Measurements from ENCODE around the gene ZNF511.

ZNF511 gene

DNA sequence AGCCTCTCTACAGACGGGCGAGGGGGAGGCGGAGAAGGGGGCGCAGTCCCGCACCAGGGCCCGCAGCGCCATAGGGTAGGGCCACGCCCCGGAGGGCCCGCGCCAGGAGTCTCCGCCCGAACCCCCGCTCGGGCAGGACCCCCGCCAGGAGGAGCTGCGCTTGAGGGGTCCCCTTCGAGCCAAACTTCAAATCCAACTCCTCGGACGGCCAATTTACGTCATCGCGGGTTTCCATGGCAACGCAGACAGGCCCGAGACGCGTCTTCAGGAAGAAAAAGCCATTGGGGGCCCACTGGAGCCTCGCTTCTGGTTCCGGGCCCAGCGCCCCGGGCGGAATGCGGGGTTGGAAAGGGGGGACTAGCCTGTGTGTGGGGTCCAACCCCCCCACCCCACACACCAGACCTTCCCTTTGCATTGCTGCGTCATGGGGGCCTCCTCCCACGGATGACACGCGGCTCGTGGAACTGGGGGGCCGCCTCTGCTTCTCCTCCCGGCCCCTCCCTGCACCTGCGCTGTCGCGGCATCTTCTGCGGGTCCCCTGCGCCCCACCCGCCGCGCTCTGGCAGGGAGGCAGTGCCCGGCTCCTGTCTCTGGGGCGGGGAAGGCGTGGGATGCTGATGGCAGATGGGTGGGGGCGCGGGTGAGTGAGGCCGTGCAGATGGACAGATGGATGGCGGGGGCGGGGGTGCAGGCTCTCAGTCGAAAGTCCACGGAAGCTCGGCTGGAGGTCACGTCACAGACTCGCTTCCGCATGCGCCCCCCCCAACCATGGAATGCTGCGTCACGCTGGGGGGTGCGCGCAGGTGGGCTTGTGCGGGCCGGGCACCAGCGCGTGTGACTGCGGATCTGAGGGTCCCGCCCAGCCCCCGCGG lies 26.8 kb downstream of the ZNF511 start (continued):
- TF ChIP-seq, protein P1, sequence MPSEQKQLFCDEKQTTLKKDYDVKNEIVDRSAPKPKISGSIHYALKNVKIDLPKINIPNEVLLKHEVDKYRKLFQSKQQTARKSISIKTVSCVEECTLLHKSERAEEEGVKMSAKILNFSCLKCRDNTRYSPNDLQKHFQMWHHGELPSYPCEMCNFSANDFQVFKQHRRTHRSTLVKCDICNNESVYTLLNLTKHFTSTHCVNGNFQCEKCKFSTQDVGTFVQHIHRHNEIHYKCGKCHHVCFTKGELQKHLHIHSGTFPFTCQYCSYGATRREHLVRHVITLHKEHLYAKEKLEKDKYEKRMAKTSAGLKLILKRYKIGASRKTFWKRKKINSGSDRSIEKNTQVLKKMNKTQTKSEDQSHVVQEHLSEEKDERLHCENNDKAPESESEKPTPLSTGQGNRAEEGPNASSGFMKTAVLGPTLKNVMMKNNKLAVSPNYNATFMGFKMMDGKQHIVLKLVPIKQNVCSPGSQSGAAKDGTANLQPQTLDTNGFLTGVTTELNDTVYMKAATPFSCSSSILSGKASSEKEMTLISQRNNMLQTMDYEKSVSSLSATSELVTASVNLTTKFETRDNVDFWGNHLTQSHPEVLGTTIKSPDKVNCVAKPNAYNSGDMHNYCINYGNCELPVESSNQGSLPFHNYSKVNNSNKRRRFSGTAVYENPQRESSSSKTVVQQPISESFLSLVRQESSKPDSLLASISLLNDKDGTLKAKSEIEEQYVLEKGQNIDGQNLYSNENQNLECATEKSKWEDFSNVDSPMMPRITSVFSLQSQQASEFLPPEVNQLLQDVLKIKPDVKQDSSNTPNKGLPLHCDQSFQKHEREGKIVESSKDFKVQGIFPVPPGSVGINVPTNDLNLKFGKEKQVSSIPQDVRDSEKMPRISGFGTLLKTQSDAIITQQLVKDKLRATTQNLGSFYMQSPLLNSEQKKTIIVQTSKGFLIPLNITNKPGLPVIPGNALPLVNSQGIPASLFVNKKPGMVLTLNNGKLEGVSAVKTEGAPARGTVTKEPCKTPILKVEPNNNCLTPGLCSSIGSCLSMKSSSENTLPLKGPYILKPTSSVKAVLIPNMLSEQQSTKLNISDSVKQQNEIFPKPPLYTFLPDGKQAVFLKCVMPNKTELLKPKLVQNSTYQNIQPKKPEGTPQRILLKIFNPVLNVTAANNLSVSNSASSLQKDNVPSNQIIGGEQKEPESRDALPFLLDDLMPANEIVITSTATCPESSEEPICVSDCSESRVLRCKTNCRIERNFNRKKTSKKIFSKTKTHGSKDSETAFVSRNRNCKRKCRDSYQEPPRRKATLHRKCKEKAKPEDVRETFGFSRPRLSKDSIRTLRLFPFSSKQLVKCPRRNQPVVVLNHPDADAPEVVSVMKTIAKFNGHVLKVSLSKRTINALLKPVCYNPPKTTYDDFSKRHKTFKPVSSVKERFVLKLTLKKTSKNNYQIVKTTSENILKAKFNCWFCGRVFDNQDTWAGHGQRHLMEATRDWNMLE (tag by site-specific recombination; conservative IDR thresholded peaks at IDR 0.05; ENCODE audit: low read depth) = 0 out of 2 replicates have a peak, but pooled peaks have one; percentile 29
- TF ChIP-seq, protein P2, sequence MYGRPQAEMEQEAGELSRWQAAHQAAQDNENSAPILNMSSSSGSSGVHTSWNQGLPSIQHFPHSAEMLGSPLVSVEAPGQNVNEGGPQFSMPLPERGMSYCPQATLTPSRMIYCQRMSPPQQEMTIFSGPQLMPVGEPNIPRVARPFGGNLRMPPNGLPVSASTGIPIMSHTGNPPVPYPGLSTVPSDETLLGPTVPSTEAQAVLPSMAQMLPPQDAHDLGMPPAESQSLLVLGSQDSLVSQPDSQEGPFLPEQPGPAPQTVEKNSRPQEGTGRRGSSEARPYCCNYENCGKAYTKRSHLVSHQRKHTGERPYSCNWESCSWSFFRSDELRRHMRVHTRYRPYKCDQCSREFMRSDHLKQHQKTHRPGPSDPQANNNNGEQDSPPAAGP (tag by site-specific recombination; IDR thresholded peaks at IDR 0.05) = peak; percentile 57; the same call in 1 of the 2 replicates

DNA sequence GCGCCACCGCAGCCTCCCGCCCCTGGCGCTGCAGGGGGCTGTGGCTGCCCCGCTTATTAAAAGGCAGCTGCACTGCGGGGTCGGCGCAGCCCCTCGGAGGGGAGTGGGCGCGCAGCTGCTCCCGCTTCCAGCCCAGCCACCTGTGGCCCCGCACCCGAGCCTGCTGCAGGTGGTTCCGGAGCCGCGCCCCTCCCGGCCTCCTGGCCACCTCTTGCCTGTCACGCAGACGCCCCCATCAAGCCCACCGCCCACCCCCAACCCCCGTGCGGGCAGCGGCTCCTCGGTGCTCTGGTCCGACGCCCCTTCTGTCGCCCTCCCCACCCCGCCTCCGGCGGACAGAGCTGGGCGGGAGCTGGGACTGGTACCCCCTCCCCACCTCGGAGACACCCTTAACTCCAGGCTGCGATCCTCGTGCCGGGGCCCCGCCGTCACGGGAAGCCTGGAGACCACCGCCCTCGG lies 27.4 kb downstream of the ZNF511 start:
- ChIA-PET CTCF (interaction anchor here (1.0 kb wide), 1 partner anchor 40 kb away, joined by 3 read pairs; no protein-coding TSS in a partner anchor), POLR2A (no interaction called here)
- no peaks in the 10 kb centered on the region for H3K9me3 ChIP-seq (ENCODE audit: control insufficient read depth, insufficient read depth, low read depth, low read length)
- H3K27ac ChIP-seq (ENCODE audit: extremely low read depth, low read depth, low read length) = no peak overlapping the region
- no peak overlapping the region for H3K4me3 ChIP-seq (ENCODE audit: low read depth, low read length)
- TF ChIP-seq ZNF777 (tag by site-specific recombination; IDR thresholded peaks at IDR 0.05; ENCODE audit: borderline replicate concordance) (0 out of 2 replicates have a peak, but pooled peaks have one; percentile 24), ZBTB7A (tag by site-specific recombination; IDR thresholded peaks at IDR 0.05; ENCODE audit: low read depth) (no peak), ZNF138 (tag by site-specific recombination; IDR thresholded peaks at IDR 0.05; ENCODE audit: borderline replicate concordance) (no peak), ZSCAN16 (tag by site-specific recombination; IDR thresholded peaks at IDR 0.05) (no peak), SCRT2 (tag by site-specific recombination; IDR thresholded peaks at IDR 0.05) (peak; percentile 93)
- TF ChIP-seq, protein P3, sequence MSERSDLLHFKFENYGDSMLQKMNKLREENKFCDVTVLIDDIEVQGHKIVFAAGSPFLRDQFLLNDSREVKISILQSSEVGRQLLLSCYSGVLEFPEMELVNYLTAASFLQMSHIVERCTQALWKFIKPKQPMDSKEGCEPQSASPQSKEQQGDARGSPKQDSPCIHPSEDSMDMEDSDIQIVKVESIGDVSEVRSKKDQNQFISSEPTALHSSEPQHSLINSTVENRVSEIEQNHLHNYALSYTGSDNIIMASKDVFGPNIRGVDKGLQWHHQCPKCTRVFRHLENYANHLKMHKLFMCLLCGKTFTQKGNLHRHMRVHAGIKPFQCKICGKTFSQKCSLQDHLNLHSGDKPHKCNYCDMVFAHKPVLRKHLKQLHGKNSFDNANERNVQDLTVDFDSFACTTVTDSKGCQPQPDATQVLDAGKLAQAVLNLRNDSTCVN (tag by site-specific recombination; optimal IDR thresholded peaks at IDR 0.05) = peak; percentile 57
- H3K36me3 ChIP-seq (ENCODE audit: control insufficient read depth in 2 of 2, insufficient read depth in 1 of 2, low read length in 2 of 2) = no peaks in the 10 kb centered on the region
- H3K4me1 ChIP-seq (ENCODE audit: control insufficient read depth, insufficient read depth, low read length) = peaks cover 2% of the 10 kb centered on the region; the same call in 1 of the 2 replicates

DNA sequence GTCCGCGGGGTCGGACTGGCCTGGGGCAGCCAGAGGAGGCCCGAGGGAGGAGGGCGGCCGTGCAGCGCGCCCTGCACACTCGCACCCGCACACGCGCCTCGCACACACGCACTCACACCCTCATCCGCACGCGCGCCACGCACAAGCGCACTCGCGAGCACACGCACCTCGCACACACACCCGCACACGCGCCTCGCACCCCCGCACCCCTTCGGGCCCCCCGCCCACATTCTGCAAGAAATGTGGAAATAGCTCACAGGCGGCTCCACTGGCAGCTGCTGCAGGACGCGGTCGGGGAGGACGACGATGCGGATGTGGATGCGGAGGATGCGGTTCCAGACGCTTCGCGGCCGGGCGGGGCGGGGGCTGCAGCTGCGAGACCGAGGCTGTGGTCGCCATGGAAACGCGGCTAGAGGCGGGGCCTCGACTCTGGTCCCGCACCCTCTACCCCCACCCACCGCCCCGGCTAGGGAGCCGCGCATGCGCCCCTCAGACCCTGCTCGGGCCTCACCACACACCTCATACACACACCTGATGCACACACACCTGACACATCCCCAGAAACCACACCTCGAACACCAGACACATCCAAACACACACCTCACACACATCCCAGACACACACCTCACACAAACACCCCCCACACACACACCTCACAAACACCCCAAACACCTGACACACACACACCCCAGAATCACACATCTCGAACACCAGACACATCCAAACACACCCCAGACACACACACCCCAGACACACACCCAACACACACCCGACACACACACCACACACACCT lies 28.1 kb downstream of the ZNF511 start, which contains the start of gene CALY:
Gene CALY, minus strand, starts transcription at position 320 of the 793 bp plus-strand sequence. CDS start 7,907 bp downstream, outside the sequence.
- ChIA-PET CTCF (no interaction called here), POLR2A (interaction anchor here (0.5 kb wide), 1 partner anchor 15 kb away, joined by 8 read pairs; no protein-coding TSS in a partner anchor)
- H3K4me3 ChIP-seq (ENCODE audit: low read depth, low read length) = no peak within 1 kb of the TSS
- no peak for TF ChIP-seq MEIS1 (CRISPR knock-in tag; IDR thresholded peaks at IDR 0.05; ENCODE audit: borderline replicate concordance)
- TF ChIP-seq ZNF600 (tag by site-specific recombination; IDR thresholded peaks at IDR 0.05) = peak; percentile 61; the same call in 1 of the 2 replicates
- no peak for TF ChIP-seq SP7 (tag by site-specific recombination; IDR thresholded peaks at IDR 0.05)
- TF ChIP-seq, protein P4, sequence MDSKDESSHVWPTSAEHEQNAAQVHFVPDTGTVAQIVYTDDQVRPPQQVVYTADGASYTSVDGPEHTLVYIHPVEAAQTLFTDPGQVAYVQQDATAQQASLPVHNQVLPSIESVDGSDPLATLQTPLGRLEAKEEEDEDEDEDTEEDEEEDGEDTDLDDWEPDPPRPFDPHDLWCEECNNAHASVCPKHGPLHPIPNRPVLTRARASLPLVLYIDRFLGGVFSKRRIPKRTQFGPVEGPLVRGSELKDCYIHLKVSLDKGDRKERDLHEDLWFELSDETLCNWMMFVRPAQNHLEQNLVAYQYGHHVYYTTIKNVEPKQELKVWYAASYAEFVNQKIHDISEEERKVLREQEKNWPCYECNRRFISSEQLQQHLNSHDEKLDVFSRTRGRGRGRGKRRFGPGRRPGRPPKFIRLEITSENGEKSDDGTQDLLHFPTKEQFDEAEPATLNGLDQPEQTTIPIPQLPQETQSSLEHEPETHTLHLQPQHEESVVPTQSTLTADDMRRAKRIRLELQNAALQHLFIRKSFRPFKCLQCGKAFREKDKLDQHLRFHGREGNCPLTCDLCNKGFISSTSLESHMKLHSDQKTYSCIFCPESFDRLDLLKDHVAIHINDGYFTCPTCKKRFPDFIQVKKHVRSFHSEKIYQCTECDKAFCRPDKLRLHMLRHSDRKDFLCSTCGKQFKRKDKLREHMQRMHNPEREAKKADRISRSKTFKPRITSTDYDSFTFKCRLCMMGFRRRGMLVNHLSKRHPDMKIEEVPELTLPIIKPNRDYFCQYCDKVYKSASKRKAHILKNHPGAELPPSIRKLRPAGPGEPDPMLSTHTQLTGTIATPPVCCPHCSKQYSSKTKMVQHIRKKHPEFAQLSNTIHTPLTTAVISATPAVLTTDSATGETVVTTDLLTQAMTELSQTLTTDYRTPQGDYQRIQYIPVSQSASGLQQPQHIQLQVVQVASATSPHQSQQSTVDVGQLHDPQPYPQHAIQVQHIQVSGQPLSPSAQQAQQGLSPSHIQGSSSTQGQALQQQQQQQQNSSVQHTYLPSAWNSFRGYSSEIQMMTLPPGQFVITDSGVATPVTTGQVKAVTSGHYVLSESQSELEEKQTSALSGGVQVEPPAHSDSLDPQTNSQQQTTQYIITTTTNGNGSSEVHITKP (tag by site-specific recombination; IDR thresholded peaks at IDR 0.05) = no peak
- TF ChIP-seq, protein P3 (tag by site-specific recombination; optimal IDR thresholded peaks at IDR 0.05) = peak; percentile 2
- TF ChIP-seq ZNF138 (tag by site-specific recombination; IDR thresholded peaks at IDR 0.05; ENCODE audit: borderline replicate concordance) = no peak
- no peak for TF ChIP-seq ZNF114 (tag by site-specific recombination; IDR thresholded peaks at IDR 0.05)
- peak; percentile 38; the same call in 1 of the 2 replicates for TF ChIP-seq ZNF785 (tag by site-specific recombination; IDR thresholded peaks at IDR 0.05)
- TF ChIP-seq SALL2 (tag by site-specific recombination; IDR thresholded peaks at IDR 0.05; ENCODE audit: borderline replicate concordance) = no peak

More for the DNA sequence above, 28.1 kb downstream of the ZNF511 start, which contains the start of gene CALY:
- Histone ChIP-seq H3K36me3 (ENCODE audit: control insufficient read depth in 2 of 2, insufficient read depth in 1 of 2, low read length in 2 of 2) (no peaks in the 10 kb centered on the region), H3K4me1 (ENCODE audit: control insufficient read depth, insufficient read depth, low read length) (peaks cover 2% of the 10 kb centered on the region; the same call in 1 of the 2 replicates), H3K27ac (ENCODE audit: extremely low read depth, low read depth, low read length) (no peak within 1 kb of the TSS), H3K9me3 (ENCODE audit: control insufficient read depth, insufficient read depth, low read depth, low read length) (no peaks in the 10 kb centered on the region)

All from HEK293 (cell line).